Measurements from ENCODE around the gene C5orf15. TPM values are rescaled to one million over a fixed set of nuclear protein-coding genes. Genes with fewer than 3 reads are reported as not detected.

The C5orf15 gene
- total RNA-seq, 1 experiment from 2014 or later = 63.2 TPM

- BruUV-seq (replicated peaks) = no TSS peak
- POLR2A ChIA-PET = no interaction called here
- no peaks in the 10 kb centered on the region for H3K27me3 ChIP-seq (ENCODE audit: control insufficient read depth, insufficient read depth, low read length)
- H3K27ac ChIP-seq (ENCODE audit: low read length) = no peak overlapping the region
- CTCF ChIA-PET = no interaction called here
- H3K9me3 ChIP-seq (ENCODE audit: control insufficient read depth, insufficient read depth, low read depth, low read length) = no peaks in the 10 kb centered on the region
- DNase-seq (ENCODE audit: low read depth, low spot score) (no peak), ATAC-seq (no peak)
- peaks cover 2% of the 10 kb centered on the region; the same call in 1 of the 2 replicates for H3K36me3 ChIP-seq (ENCODE audit: control insufficient read depth, insufficient read depth, low read length)
- intact Hi-C loops (cut with micrococcal nuclease; ENCODE audit: unreplicated experiment) (no loop called here), in situ Hi-C loops (cut with HindIII; ENCODE audit: low pct_unique_long_range_greater_than_20kb, low sequenced_read_pairs) (no loop called here)
- no peak for TF ChIP-seq SIN3A (IDR thresholded peaks at IDR 0.05; ENCODE audit: borderline replicate concordance, insufficient read depth, low read depth, low read length)
- TF ChIP-seq TCF7L2 (IDR thresholded peaks at IDR 0.05; ENCODE audit: low read depth, low read length) = no peak
- TF ChIP-seq POLR2AphosphoS5 (IDR thresholded peaks at IDR 0.05; ENCODE audit: low read depth, low read length) = no peak
- TF ChIP-seq CTCF (IDR thresholded peaks at IDR 0.05) = no peak
- no peak for TF ChIP-seq REST (IDR thresholded peaks at IDR 0.05; ENCODE audit: insufficient read depth in 1 of 2, low read depth in 2 of 2, low read length in 1 of 2)
- H3K4me1 ChIP-seq (ENCODE audit: control insufficient read depth, insufficient read depth, low read length) = peaks cover 5% of the 10 kb centered on the region
- no peak overlapping the region for H3K4me3 ChIP-seq (ENCODE audit: low read depth in 2 of 2, low read length in 2 of 2)
Observed at GRCh38 chr5:133963493-133964128, 4.8 kb downstream of the C5orf15 start.

GRCh38 chr5:133962801-133963476 is 5.5 kb downstream of the C5orf15 start:
- Histone ChIP-seq H3K4me3 (ENCODE audit: low read depth in 2 of 2, low read length in 2 of 2) (no peak overlapping the region), H3K27me3 (ENCODE audit: control insufficient read depth, insufficient read depth, low read length) (no peaks in the 10 kb centered on the region), H3K9me3 (ENCODE audit: control insufficient read depth, insufficient read depth, low read depth, low read length) (no peaks in the 10 kb centered on the region), H3K36me3 (ENCODE audit: control insufficient read depth, insufficient read depth, low read length) (peaks cover 4% of the 10 kb centered on the region; the same call in 1 of the 2 replicates), H3K27ac (ENCODE audit: low read length) (no peak overlapping the region), H3K4me1 (ENCODE audit: control insufficient read depth, insufficient read depth, low read length) (peaks cover 5% of the 10 kb centered on the region)
- in situ Hi-C loops (cut with HindIII; ENCODE audit: low pct_unique_long_range_greater_than_20kb, low sequenced_read_pairs) (no loop called here), intact Hi-C loops (cut with micrococcal nuclease; ENCODE audit: unreplicated experiment) (no loop called here)
- ATAC-seq (no peak), DNase-seq (ENCODE audit: low read depth, low spot score) (no peak)
- no TSS peak for BruUV-seq (replicated peaks)
- CTCF ChIA-PET = no interaction called here
- TF ChIP-seq POLR2AphosphoS5 (IDR thresholded peaks at IDR 0.05; ENCODE audit: low read depth, low read length) (no peak), TCF7L2 (IDR thresholded peaks at IDR 0.05; ENCODE audit: low read depth, low read length) (no peak), CTCF (IDR thresholded peaks at IDR 0.05) (no peak), REST (IDR thresholded peaks at IDR 0.05; ENCODE audit: insufficient read depth in 1 of 2, low read depth in 2 of 2, low read length in 1 of 2) (no peak), SIN3A (IDR thresholded peaks at IDR 0.05; ENCODE audit: borderline replicate concordance, insufficient read depth, low read depth, low read length) (no peak)
- POLR2A ChIA-PET = no interaction called here
